ENCODE measurements around the gene RASGRF1.

DNA sequence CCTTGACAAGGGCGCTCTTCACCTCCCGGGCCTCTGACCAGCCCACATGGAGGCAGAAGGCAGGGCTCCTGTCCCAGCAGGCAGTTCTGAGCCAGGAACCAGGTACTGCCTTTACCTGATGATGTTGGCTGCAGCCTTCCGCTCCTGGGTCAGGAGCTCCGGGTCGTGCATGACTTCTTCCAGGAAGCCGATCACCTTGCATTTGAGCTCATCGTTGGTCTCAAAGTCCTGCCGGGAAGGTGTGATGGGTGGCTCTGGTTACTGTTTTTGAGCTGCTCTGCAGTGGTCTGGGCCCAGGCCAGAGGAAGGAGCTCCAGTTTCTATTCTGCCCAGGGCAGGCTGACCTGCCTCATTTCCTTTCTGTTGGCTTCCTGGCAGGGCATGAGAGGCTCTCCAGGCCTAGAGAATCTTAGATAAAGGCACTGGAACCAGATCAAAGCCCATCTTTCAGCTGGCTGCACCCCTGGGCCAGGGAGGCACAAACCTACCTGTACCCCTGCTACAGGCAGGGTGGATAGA lies 92.5 kb downstream of the RASGRF1 start:
- TF ChIP-seq, protein P1, sequence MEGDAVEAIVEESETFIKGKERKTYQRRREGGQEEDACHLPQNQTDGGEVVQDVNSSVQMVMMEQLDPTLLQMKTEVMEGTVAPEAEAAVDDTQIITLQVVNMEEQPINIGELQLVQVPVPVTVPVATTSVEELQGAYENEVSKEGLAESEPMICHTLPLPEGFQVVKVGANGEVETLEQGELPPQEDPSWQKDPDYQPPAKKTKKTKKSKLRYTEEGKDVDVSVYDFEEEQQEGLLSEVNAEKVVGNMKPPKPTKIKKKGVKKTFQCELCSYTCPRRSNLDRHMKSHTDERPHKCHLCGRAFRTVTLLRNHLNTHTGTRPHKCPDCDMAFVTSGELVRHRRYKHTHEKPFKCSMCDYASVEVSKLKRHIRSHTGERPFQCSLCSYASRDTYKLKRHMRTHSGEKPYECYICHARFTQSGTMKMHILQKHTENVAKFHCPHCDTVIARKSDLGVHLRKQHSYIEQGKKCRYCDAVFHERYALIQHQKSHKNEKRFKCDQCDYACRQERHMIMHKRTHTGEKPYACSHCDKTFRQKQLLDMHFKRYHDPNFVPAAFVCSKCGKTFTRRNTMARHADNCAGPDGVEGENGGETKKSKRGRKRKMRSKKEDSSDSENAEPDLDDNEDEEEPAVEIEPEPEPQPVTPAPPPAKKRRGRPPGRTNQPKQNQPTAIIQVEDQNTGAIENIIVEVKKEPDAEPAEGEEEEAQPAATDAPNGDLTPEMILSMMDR (IDR thresholded peaks at IDR 0.05) = no peak
- TF ChIP-seq TCF7L2 (IDR thresholded peaks at IDR 0.05; ENCODE audit: low read depth, low read length) (no peak), POLR2AphosphoS5 (IDR thresholded peaks at IDR 0.05; ENCODE audit: low read depth, low read length) (no peak), SIN3A (IDR thresholded peaks at IDR 0.05; ENCODE audit: borderline replicate concordance, insufficient read depth, low read depth, low read length) (no peak)

Measured in Panc1 (cell line).